Stomach (tissue), 9 donors: ENCODE data around the gene OR2H2. TPM values are rescaled to one million over a fixed set of nuclear protein-coding genes. Genes with fewer than 3 reads are reported as not detected.

Source experiments
- DNase-seq, 2 donors: peaks; one replicate each; pipeline versions ENCODE4 v3.0.0 to v3.0.0-alpha.2; 2013 to 2019
- H3K27ac ChIP-seq, 5 donors: fragments of 200-600 bp in 4 of 5; sonication (generic) in 4 of 5; one replicate each; pipeline ENCODE4 v1.5.1; 2013 to 2019; ENCODE audit warnings: mild to moderate bottlenecking in 1 of 5, moderate library complexity in 1 of 5
- H3K27me3 ChIP-seq, 3 donors: fragments of 200-600 bp; sonication (generic); one replicate each; pipeline ENCODE4 v1.5.1; 2017 to 2019; ENCODE audit warnings: mixed run types in 1 of 3
- H3K36me3 ChIP-seq, 4 donors: fragments of 200-600 bp; sonication (generic); 1 replicate in 3 of 4; 2 replicates in 1 of 4; pipeline ENCODE4 v1.5.1; 2016 to 2019
- H3K4me1 ChIP-seq, 4 donors: fragments of 200-600 bp; sonication (generic); one replicate each; pipeline ENCODE4 v1.5.1; 2016 to 2019
- H3K4me3 ChIP-seq, 4 donors: fragments of 200-600 bp; sonication (generic) in 3 of 4; one replicate each; pipeline ENCODE4 v1.5.1; 2016 to 2019; ENCODE audit warnings: mild to moderate bottlenecking in 1 of 4
- H3K9me3 ChIP-seq, 4 donors: fragments of 200-600 bp; sonication (generic); one replicate each; pipeline ENCODE4 v1.5.1; 2016 to 2019
- EP300 ChIP-seq: sonication (generic); formaldehyde crosslinking; IDR thresholded peaks from one replicate; pipeline ENCODE4 v1.6.1; 2017; ENCODE audit warnings: antibody characterized with exemption
- POLR2A ChIP-seq, 4 donors: fragments of 450-650 bp; IDR thresholded peaks; one replicate each; pipeline ENCODE4 v1.6.1; 2016; ENCODE audit warnings: antibody characterized with exemption in 4 of 4, control low read depth in 2 of 4, mild to moderate bottlenecking in 1 of 4, moderate library complexity in 1 of 4
- POLR2AphosphoS5 ChIP-seq, 3 donors: sonication (generic); formaldehyde crosslinking; IDR thresholded peaks; one replicate each; pipeline ENCODE4 v1.6.1; 2016; ENCODE audit warnings: antibody characterized with exemption in 3 of 3
- WGBS, 5 donors: extraction: QIAGEN DNeasy Blood & Tissue Kit in 3 of 5; methylation state at CpG; one replicate each; pipeline versions ENCODE4 v1.1.5 to v1.1.7; 2013 to 2018; 5-methylcytosine and 5-hydroxymethylcytosine counted together
- intact Hi-C: fragments of 100-400 bp; cut with DNase I; formaldehyde crosslinking; loops from one replicate; pipeline ENCODE4 v1.15.1; 2023; ENCODE audit warnings: low total_unique reads
- polyA plus RNA-seq, 3 donors: library from polyadenylated mRNA; stranded (reverse); fragments of 200-250 nt; gene quantifications; one replicate each; pipeline ENCODE4 v1.2.3, GENCODE V29; 2013
- total RNA-seq, 5 donors: library from RNA; depleted of rRNA; stranded (reverse); fragments of >200 nt; gene quantifications; one replicate each; pipeline versions ENCODE4 v1.1.0 to v1.2.3, GENCODE V29; 2014 to 2016
- TF ChIP-seq, protein P1 (sequence below), 7 experiments: fragments of 450-650 bp in 4 of 7; fragments of 200-600 bp in 3 of 7; sonication (generic) in 3 of 7; IDR thresholded peaks; one replicate each; pipeline ENCODE4 v1.5.1; 2016 to 2019; ENCODE audit warnings: antibody characterized with exemption in 7 of 7, control low read depth in 2 of 7, mild to moderate bottlenecking in 1 of 7
- donor health status: healthy with polysubstance abuse.
- donor health status: Bipolar disorder and iron deficiency.
- donor health status: healthy.

The OR2H2 gene
- total and polyA plus RNA-seq, 8 donors: not detected

DNA sequence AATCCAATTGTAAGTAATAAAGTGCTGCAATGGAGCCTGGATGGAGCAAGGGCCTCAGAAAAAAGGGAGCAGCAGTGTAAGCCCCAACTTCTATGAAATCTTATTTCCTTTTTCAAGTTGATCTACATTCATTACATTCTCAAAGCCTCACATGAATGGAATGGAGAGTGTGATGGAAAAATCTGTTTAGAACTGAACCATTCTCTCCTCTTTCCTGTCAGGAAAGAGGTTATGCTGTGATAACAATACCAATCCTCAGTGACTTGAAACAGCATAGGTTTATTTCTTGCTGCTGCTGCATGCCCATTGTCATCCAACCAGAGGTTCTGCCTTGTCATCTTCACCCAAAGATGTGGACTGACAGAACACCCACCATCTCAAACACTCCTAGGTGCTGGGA lies 8.9 kb upstream of the OR2H2 start:
- H3K27me3 ChIP-seq: peaks cover 0 to 37% (median 0%) of the 10 kb centered on the region in 3 donors
- no peak for DNase-seq
- H3K36me3 ChIP-seq: no peaks in the 10 kb centered on the region
- no peaks in the 10 kb centered on the region for H3K9me3 ChIP-seq
- H3K4me1 ChIP-seq: no peaks in the 10 kb centered on the region
- H3K4me3 ChIP-seq: no peak overlapping the region
- no peak overlapping the region for H3K27ac ChIP-seq
- TF ChIP-seq, protein P1, sequence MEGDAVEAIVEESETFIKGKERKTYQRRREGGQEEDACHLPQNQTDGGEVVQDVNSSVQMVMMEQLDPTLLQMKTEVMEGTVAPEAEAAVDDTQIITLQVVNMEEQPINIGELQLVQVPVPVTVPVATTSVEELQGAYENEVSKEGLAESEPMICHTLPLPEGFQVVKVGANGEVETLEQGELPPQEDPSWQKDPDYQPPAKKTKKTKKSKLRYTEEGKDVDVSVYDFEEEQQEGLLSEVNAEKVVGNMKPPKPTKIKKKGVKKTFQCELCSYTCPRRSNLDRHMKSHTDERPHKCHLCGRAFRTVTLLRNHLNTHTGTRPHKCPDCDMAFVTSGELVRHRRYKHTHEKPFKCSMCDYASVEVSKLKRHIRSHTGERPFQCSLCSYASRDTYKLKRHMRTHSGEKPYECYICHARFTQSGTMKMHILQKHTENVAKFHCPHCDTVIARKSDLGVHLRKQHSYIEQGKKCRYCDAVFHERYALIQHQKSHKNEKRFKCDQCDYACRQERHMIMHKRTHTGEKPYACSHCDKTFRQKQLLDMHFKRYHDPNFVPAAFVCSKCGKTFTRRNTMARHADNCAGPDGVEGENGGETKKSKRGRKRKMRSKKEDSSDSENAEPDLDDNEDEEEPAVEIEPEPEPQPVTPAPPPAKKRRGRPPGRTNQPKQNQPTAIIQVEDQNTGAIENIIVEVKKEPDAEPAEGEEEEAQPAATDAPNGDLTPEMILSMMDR (IDR thresholded peaks at IDR 0.05): no peak
- TF ChIP-seq EP300 (no peak), POLR2A (IDR thresholded peaks at IDR 0.05) (no peak), POLR2AphosphoS5 (IDR thresholded peaks at IDR 0.05) (no peak)
- intact Hi-C loops: no loop called here

DNA sequence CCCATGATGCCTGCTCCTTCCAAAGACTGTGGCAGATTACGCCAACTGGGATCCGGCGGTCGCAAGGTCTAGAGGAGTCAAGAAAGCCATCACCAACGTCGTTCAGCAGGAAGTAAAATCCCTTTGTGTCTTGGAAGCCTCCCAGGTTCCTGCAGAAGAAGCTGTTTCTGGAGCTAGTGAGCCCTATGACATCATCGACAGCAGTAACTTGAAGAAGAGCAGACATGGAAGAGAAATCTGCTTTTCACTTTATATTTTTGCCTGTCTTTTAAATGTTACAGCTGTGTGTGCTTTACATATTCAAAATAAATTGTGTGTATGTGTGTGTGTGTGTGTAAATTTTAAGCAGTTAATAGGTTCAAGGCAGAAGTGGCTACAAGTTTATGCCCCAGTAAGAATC lies 7.4 kb upstream of the OR2H2 start:
- Histone ChIP-seq H3K27me3 (peaks cover 0 to 37% (median 0%) of the 10 kb centered on the region in 3 donors), H3K27ac (no peak overlapping the region), H3K36me3 (no peaks in the 10 kb centered on the region), H3K4me3 (no peak overlapping the region), H3K9me3 (no peaks in the 10 kb centered on the region), H3K4me1 (no peaks in the 10 kb centered on the region)
- TF ChIP-seq POLR2A (IDR thresholded peaks at IDR 0.05): no peak
- TF ChIP-seq EP300: no peak
- TF ChIP-seq, protein P1 (IDR thresholded peaks at IDR 0.05): no peak
- no peak for DNase-seq
- WGBS, 5 donors: 56 to 85% (median 73%) methylated on average over 7 of the region's 7 CpGs
- intact Hi-C loops: no loop called here

DNA sequence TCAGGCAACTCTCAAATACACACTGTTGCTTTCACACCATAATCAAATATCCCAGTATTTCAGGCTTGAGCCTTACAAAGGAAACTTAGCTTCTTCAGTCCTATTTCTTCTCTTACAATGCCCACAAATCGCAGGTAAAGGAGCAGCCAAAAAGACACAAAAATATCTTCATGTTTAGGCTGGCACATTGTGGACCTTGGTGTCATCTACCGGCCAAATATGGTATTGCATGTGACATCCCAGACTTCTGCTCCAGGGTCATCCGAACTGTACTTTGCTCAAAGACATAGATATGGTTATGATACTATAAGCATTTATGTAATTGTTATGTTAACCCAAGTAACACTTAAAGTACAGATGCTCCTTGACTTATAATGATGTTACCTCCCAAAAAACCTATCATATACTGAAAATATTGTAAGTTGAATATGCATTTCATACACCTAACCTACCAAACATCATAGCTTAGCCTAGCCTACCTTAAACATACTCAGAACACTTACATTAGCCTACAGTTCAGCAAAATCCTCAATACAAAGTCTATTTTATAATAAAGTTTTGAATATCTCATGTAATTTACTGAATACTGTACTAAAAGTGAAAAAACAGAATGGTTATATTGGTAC lies 4.6 kb downstream of the OR2H2 start:
- Histone ChIP-seq H3K4me1 (no peaks in the 10 kb centered on the region), H3K27me3 (peaks cover 4 to 39% (median 6%) of the 10 kb centered on the region in 3 donors), H3K9me3 (no peaks in the 10 kb centered on the region), H3K27ac (no peak overlapping the region), H3K36me3 (no peaks in the 10 kb centered on the region), H3K4me3 (no peak overlapping the region)
- WGBS, 5 donors: 2 to 8% (median 6%) methylated on average over 3 of the region's 3 CpGs
- TF ChIP-seq POLR2AphosphoS5 (IDR thresholded peaks at IDR 0.05): no peak
- TF ChIP-seq, protein P1 (IDR thresholded peaks at IDR 0.05): peak in 5 of 7 experiments; percentile 89 to 95 (median 91)
- intact Hi-C loops: loop anchor here (5.0 kb wide), 1 partner anchor 902 kb away; no protein-coding TSS in a partner anchor
- DNase-seq: peak; percentile 34 to 75

DNA sequence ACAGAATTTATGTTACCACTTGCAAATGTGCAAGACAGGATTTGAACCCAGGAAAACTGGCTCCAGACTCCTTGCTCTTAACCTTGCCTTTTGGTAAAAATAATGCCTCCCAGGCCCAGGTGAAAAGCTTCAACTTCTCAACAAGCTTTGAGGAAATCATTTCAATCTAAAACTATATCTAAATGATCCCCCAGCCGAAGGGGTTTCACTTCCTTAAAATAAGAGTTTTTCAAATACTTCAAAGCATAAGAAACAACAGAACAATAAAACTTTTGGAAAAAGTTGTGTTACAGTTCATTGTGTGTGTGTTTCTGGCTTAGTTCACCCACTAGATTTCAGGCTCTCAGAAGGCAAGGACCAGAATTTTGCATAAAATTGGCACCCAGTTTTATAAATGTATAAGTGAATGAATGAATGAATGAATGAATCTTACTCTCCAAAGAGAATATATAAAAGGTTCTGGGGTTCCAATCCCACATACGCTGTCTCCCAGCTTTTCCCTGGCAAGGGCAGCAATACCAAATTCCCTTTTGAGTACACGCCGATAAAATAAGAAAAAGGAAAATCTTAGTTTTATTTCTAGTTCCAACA lies 5.4 kb downstream of the OR2H2 start:
- peaks cover 0 to 39% (median 6%) of the 10 kb centered on the region in 3 donors for H3K27me3 ChIP-seq
- DNase-seq: no peak

More for the DNA sequence above, 5.4 kb downstream of the OR2H2 start:
- intact Hi-C loops: no loop called here
- 68 to 90% (median 86%) methylated on average over 4 of the region's 4 CpGs for WGBS, 5 donors
- TF ChIP-seq, protein P1 (IDR thresholded peaks at IDR 0.05): no peak
- no peak for TF ChIP-seq EP300
- TF ChIP-seq POLR2AphosphoS5 (IDR thresholded peaks at IDR 0.05): no peak
- TF ChIP-seq POLR2A (IDR thresholded peaks at IDR 0.05): no peak
- Histone ChIP-seq H3K9me3 (no peaks in the 10 kb centered on the region), H3K4me3 (no peak overlapping the region), H3K27ac (no peak overlapping the region), H3K4me1 (no peaks in the 10 kb centered on the region), H3K36me3 (no peaks in the 10 kb centered on the region)
